Calu3 (cell line): ENCODE measurements around the gene VWA1. TPM values are rescaled to one million over a fixed set of nuclear protein-coding genes. Genes with fewer than 3 reads are reported as not detected.
"Not testable (repeated sequence)": the region's sequence is repeated elsewhere in the genome, so short reads cannot be mapped to it uniquely, and the experiment has no call there.

ENCODE experiments used
- BruUV-seq: library from RNA; stranded (reverse); fragments of 400-500 nt; replicated peaks from 2 replicates; lab custom pipeline; 2021; lab: Mats Ljungman, UMichigan
- CTCF ChIA-PET: fragments of 300-600 bp; sonication (Branson Sonifier 250); formaldehyde crosslinking; loops from one replicate; lab custom pipeline; 2022; ENCODE audit warnings: antibody characterized with exemption; lab: Charles Lee
- DNase-seq: peaks from one replicate; pipeline ENCODE4 v3.0.0; 2022
- H3K27ac Mint-ChIP-seq: one replicate; pipeline ENCODE4 v1.8.0; 2022; ENCODE audit warnings: mixed read lengths; ENCODE audit not compliant: unreplicated experiment
- H3K27me3 Mint-ChIP-seq: one replicate; pipeline ENCODE4 v1.8.0; 2022; ENCODE audit warnings: mixed read lengths; ENCODE audit not compliant: unreplicated experiment
- H3K36me3 Mint-ChIP-seq: one replicate; pipeline ENCODE4 v1.8.0; 2022; ENCODE audit warnings: mild to moderate bottlenecking, moderate library complexity, mixed read lengths; ENCODE audit not compliant: insufficient read depth, unreplicated experiment
- H3K4me1 Mint-ChIP-seq: one replicate; pipeline ENCODE4 v1.8.0; 2022; ENCODE audit warnings: mild to moderate bottlenecking, low read depth, mixed read lengths; ENCODE audit not compliant: unreplicated experiment
- H3K4me3 Mint-ChIP-seq: one replicate; pipeline ENCODE4 v1.8.0; 2022; ENCODE audit warnings: mild to moderate bottlenecking, low read depth, moderate library complexity, mixed read lengths; ENCODE audit not compliant: unreplicated experiment
- H3K9me3 Mint-ChIP-seq: one replicate; pipeline ENCODE4 v1.8.0; 2022; ENCODE audit warnings: low read depth, mixed read lengths; ENCODE audit not compliant: unreplicated experiment
- CTCF ChIP-seq: fragments of 200-600 bp; IDR thresholded peaks from one replicate; pipeline ENCODE4 v1.8.0; 2022; ENCODE audit warnings: antibody characterized with exemption; ENCODE audit not compliant: unreplicated experiment
- intact Hi-C: fragments of 100-400 bp; cut with micrococcal nuclease; formaldehyde crosslinking; loops from one replicate; pipeline ENCODE4 v1.10.0; 2022; ENCODE audit not compliant: unreplicated experiment
- total RNA-seq: library from RNA; stranded (reverse); gene quantifications from 2 replicates; pipeline ENCODE4 v1.2.3, GENCODE V29; 2022

Gene VWA1
- total RNA-seq, 1 experiment from 2014 or later, result 78.9 TPM

GRCh38 chr1:1406101-1406820, 29.2 kb upstream of the VWA1 start:
- Mint-ChIP-seq H3K9me3 (no peaks in the 10 kb centered on the region), H3K27me3 (no peaks in the 10 kb centered on the region), H3K4me3 (peak overlapping the region; percentile 83), H3K27ac (peak overlapping the region; percentile 82), H3K4me1 (no peaks in the 10 kb centered on the region), H3K36me3 (peaks cover 66% of the 10 kb centered on the region)
- no TSS peak for BruUV-seq
- no peak for TF ChIP-seq CTCF
- DNase-seq, result no peak
- intact Hi-C loops, result no loop called here
- CTCF ChIA-PET, result interaction anchor here (0.8 kb wide), 1 partner anchor 29 kb away, joined by 4 read pairs; the partner anchor contains the start of gene VWA1

- Mint-ChIP-seq H3K27ac (peak within 1 kb of the TSS; percentile 82), H3K9me3 (no peaks in the 10 kb centered on the region), H3K4me3 (peak within 1 kb of the TSS; percentile 83), H3K36me3 (peaks cover 58% of the 10 kb centered on the region), H3K4me1 (no peaks in the 10 kb centered on the region), H3K27me3 (no peaks in the 10 kb centered on the region)
- intact Hi-C loops, result no loop called here
- DNase-seq, result peak; percentile 86
- no TSS peak for BruUV-seq
- CTCF ChIA-PET, result interaction anchor here (1.0 to 1.4 kb wide), 2 partner anchors 26 to 98 kb away, joined by 4 to 5 read pairs; no protein-coding TSS in a partner anchor
- TF ChIP-seq CTCF, result no peak
Measured at GRCh38 chr1:1406821-1407635, 28.5 kb upstream of the VWA1 start, which contains the start of gene MRPL20. MRPL20 (minus strand) TSS chr1:1407293; CDS start chr1:1407217, 76 bp downstream.

GRCh38 chr1:1407636-1408318, 27.7 kb upstream of the VWA1 start:
- intact Hi-C loops, result no loop called here
- DNase-seq, result peak; percentile 18
- CTCF ChIA-PET, result interaction anchor here (1.0 to 1.4 kb wide), 2 partner anchors 25 to 97 kb away, joined by 4 to 5 read pairs; no protein-coding TSS in a partner anchor
- Mint-ChIP-seq H3K9me3 (no peaks in the 10 kb centered on the region), H3K27ac (peak overlapping the region; percentile 42), H3K36me3 (peaks cover 51% of the 10 kb centered on the region), H3K4me3 (peak overlapping the region; percentile 83), H3K4me1 (no peaks in the 10 kb centered on the region), H3K27me3 (no peaks in the 10 kb centered on the region)
- BruUV-seq, result no TSS peak
- TF ChIP-seq CTCF, result no peak

- peaks cover 35% of the 10 kb centered on the region for H3K36me3 Mint-ChIP-seq
- DNase-seq, H3K9me3 Mint-ChIP-seq, H3K27ac Mint-ChIP-seq, CTCF ChIA-PET, intact Hi-C loops, H3K4me3 Mint-ChIP-seq, H3K4me1 Mint-ChIP-seq, H3K27me3 Mint-ChIP-seq, BruUV-seq: not testable (repeated sequence)
Measured at GRCh38 chr1:1410238-1410637, 25.3 kb upstream of the VWA1 start.
